IMR-90 (cell line): ENCODE results near the gene XIAP. TPM values are rescaled to one million over a fixed set of nuclear protein-coding genes. Genes with fewer than 3 reads are reported as not detected.

Experiments
- ATAC-seq: fragments of 200-7000 bp; cut with Tn5 transposase; 2 replicates; pipeline ENCODE4 v1.9.1; 2020; ENCODE audit warnings: low read depth, mild to moderate bottlenecking, moderate library complexity
- BruUV-seq: library from RNA; stranded (reverse); fragments of 400-500 nt; replicated peaks from 2 replicates; lab custom pipeline; 2021; lab: Mats Ljungman, UMichigan
- CTCF ChIA-PET: fragments of 300-600 bp; formaldehyde crosslinking; extraction: SDS; loops from one replicate; lab custom pipeline; 2021; ENCODE audit warnings: antibody characterized with exemption; lab: Yijun Ruan, JAX
- POLR2A ChIA-PET: fragments of 300-600 bp; sonication (Branson Sonifier 250); formaldehyde crosslinking; loops from one replicate; lab custom pipeline; 2022; ENCODE audit warnings: antibody characterized with exemption; ENCODE audit not compliant: unreplicated experiment; lab: Charles Lee
- DNase-seq: peaks from one replicate; pipeline ENCODE4 v3.0.0; 2013
- H2AFZ ChIP-seq: replicated peaks from 2 replicates; pipeline ENCODE3; 2013; ENCODE audit warnings: low read length, mild to moderate bottlenecking; ENCODE audit not compliant: poor library complexity
- H2AK5ac ChIP-seq: 2 replicates; pipeline ENCODE4 v1.6.1; 2013; ENCODE audit warnings: low read depth, low read length, inconsistent platforms
- H2AK9ac ChIP-seq: replicated peaks from 2 replicates; pipeline ENCODE3; 2013; ENCODE audit warnings: mild to moderate bottlenecking, low read depth, low read length, moderate library complexity; ENCODE audit not compliant: poor library complexity
- H2BK120ac ChIP-seq: 2 replicates; pipeline ENCODE4 v1.6.1; 2013; ENCODE audit warnings: low read depth, low read length, inconsistent platforms
- H2BK15ac ChIP-seq: 3 replicates; pipeline ENCODE4 v1.6.1; 2013; ENCODE audit warnings: low read depth, low read length, inconsistent platforms
- H2BK20ac ChIP-seq: 2 replicates; pipeline ENCODE4 v1.6.1; 2013; ENCODE audit warnings: low read depth, mild to moderate bottlenecking, inconsistent platforms, low read length, moderate library complexity
- H2BK5ac ChIP-seq: 2 replicates; pipeline ENCODE4 v1.6.1; 2013; ENCODE audit warnings: mild to moderate bottlenecking, low read depth, low read length, inconsistent platforms; ENCODE audit not compliant: poor library complexity, severe bottlenecking
- H3K14ac ChIP-seq: replicated peaks from 2 replicates; pipeline ENCODE4 v1.6.1; 2013; ENCODE audit warnings: low read depth, low read length, inconsistent platforms
- H3K18ac ChIP-seq: 2 replicates; pipeline ENCODE4 v1.6.1; 2013; ENCODE audit warnings: low read depth, low read length, control low read depth
- H3K23ac ChIP-seq: 2 replicates; pipeline ENCODE4 v1.6.1; 2013; ENCODE audit warnings: low read depth, low read length, inconsistent platforms
- H3K27ac ChIP-seq: 2 replicates; pipeline ENCODE4 v1.5.1; 2013; ENCODE audit warnings: mild to moderate bottlenecking, control low read depth, low read length; ENCODE audit not compliant: insufficient read depth
- H3K27me3 ChIP-seq: 2 replicates; pipeline ENCODE4 v1.6.1; 2013; ENCODE audit warnings: low read length; ENCODE audit not compliant: control insufficient read depth, insufficient read depth
- H3K36me3 ChIP-seq: 2 replicates; pipeline ENCODE4 v1.6.1; 2013; ENCODE audit warnings: low read length, mixed read lengths; ENCODE audit not compliant: control insufficient read depth, insufficient read depth
- H3K4ac ChIP-seq: 2 replicates; pipeline ENCODE4 v1.6.1; 2013; ENCODE audit warnings: low read depth, low read length, inconsistent platforms
- H3K4me1 ChIP-seq: 2 replicates; pipeline ENCODE4 v1.6.1; 2013; ENCODE audit warnings: low read length, mixed read lengths; ENCODE audit not compliant: control insufficient read depth, insufficient read depth
- H3K4me2 ChIP-seq: 2 replicates; pipeline ENCODE4 v1.6.1; 2013; ENCODE audit warnings: low read depth, mild to moderate bottlenecking, control low read depth, low read length, moderate library complexity
- H3K4me3 ChIP-seq: 2 replicates; pipeline ENCODE4 v1.5.1; 2013; ENCODE audit warnings: low read depth, mild to moderate bottlenecking, control low read depth, low read length, moderate library complexity; ENCODE audit not compliant: insufficient read depth
- H3K56ac ChIP-seq: 2 replicates; pipeline ENCODE4 v1.6.1; 2013; ENCODE audit warnings: low read length, inconsistent platforms; ENCODE audit not compliant: insufficient read depth; ENCODE audit errors: extremely low read depth
- H3K79me1 ChIP-seq, 2 experiments: 2 replicates each; pipeline ENCODE4 v1.6.1; 2013; ENCODE audit warnings: low read length in 2 of 2, inconsistent platforms in 1 of 2, low read depth in 1 of 2
- H3K9ac ChIP-seq: 2 replicates; pipeline ENCODE4 v1.6.1; 2013; ENCODE audit warnings: low read depth, low read length, control low read depth
- H3K9me1 ChIP-seq: 2 replicates; pipeline ENCODE4 v1.6.1; 2013; ENCODE audit warnings: low read length, inconsistent platforms; ENCODE audit not compliant: insufficient read depth
- H3K9me3 ChIP-seq: 2 replicates; pipeline ENCODE4 v1.6.1; 2013; ENCODE audit warnings: low read length; ENCODE audit not compliant: control insufficient read depth, insufficient read depth
- H4K20me1 ChIP-seq: 2 replicates; pipeline ENCODE4 v1.6.1; 2013; ENCODE audit warnings: low read length, inconsistent platforms; ENCODE audit not compliant: insufficient read depth
- H4K5ac ChIP-seq: 2 replicates; pipeline ENCODE4 v1.6.1; 2013; ENCODE audit warnings: mild to moderate bottlenecking, low read depth, low read length, control low read depth
- H4K8ac ChIP-seq, 2 experiments: 2 replicates each; pipeline ENCODE4 v1.6.1; 2013; ENCODE audit warnings: low read depth in 2 of 2, low read length in 2 of 2, control low read depth in 1 of 2, inconsistent platforms in 1 of 2
- H4K91ac ChIP-seq: 2 replicates; pipeline ENCODE4 v1.6.1; 2013; ENCODE audit warnings: low read depth, low read length, inconsistent platforms; ENCODE audit not compliant: insufficient read depth
- MAZ ChIP-seq: IDR thresholded peaks from 2 replicates; pipeline ENCODE4 v1.6.1; 2012; ENCODE audit warnings: low read depth, mild to moderate bottlenecking, low read length, improper control_type of control experiment, moderate library complexity, borderline replicate concordance
- WGBS, 2 experiments: methylation state at CpG; one replicate each; pipeline versions ENCODE4 v1.1.5 to v1.1.7; 2013; ENCODE audit warnings: missing lambda C conversion rate in 2 of 2; ENCODE audit not compliant: insufficient read length in 1 of 2; ENCODE audit errors: extremely low coverage in 2 of 2; 5-methylcytosine and 5-hydroxymethylcytosine counted together
- dilution Hi-C: fragments of 300-500 bp; cut with HindIII; formaldehyde crosslinking; loops from one replicate; pipeline ENCODE4 v1.14.3; 2018; ENCODE audit warnings: low sequenced_read_pairs; ENCODE audit not compliant: unreplicated experiment
- in situ Hi-C: fragments of 300-500 bp; cut with MboI; formaldehyde crosslinking; loops from 3 replicates; pipeline ENCODE4 v1.14.3; 2019; ENCODE audit warnings: low sequenced_read_pairs, inconsistent platforms, mixed read lengths
- intact Hi-C: fragments of 100-400 bp; cut with micrococcal nuclease; formaldehyde crosslinking; loops from 2 replicates; pipeline ENCODE4 v1.10.0; 2022
- polyA plus RNA-seq, 3 experiments: library from polyadenylated mRNA; depleted of rRNA; stranded (reverse); fragments of >200 nt; gene quantifications; 2 replicates each; pipeline ENCODE4 v1.2.3, GENCODE V29; 2012; ENCODE audit warnings: low replicate concordance in 1 of 3
- total RNA-seq: library from RNA; depleted of rRNA; stranded (reverse); fragments of >200 nt; gene quantifications from 2 replicates; pipeline ENCODE4 v1.2.3, GENCODE V29; 2012
- TF ChIP-seq, protein P1 (sequence below): fragments of 150-350 bp; IDR thresholded peaks from 2 replicates; pipeline ENCODE4 v1.6.1; 2017; ENCODE audit warnings: mild to moderate bottlenecking, antibody characterized with exemption, low read length, low read depth

Gene XIAP
- total and polyA plus RNA-seq, 2 of the 4 experiments (the other 2 are of a cell fraction) = 8.1 to 17.4 TPM

DNA sequence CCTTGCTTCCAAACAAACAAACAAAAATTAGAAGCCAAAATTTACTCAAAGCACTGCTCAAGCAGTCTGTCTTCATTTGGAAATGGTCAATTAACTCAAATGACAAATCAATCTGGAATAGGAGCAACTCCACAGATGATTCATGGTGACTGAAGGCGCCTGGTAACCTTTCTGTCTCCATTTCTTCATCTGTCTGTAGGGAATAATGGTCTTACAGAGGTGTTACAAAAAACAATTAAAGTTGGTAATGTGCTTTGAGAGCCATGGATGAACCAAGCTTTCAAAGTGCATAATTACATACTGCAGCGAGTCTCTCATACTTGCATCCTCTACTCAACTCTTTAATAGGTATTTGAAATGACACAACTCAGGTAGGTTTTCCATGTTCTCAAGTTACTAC, 63.4 kb downstream of the XIAP start:
- CTCF ChIA-PET = interaction anchor here (0.6 kb wide), 1 partner anchor 37 kb away, joined by 4 read pairs; no protein-coding TSS in a partner anchor
- intact Hi-C loops = no loop called here
- ATAC-seq = no peak

More for the DNA sequence above, 63.4 kb downstream of the XIAP start:
- H2AK5ac ChIP-seq = no peak overlapping the region
- no peak overlapping the region for H3K23ac ChIP-seq
- H3K56ac ChIP-seq = no peak overlapping the region
- H3K4me3 ChIP-seq = no peak overlapping the region
- H3K18ac ChIP-seq = no peak overlapping the region
- in situ Hi-C loops = no loop called here
- no peaks in the 10 kb centered on the region for H3K9me1 ChIP-seq
- no peak overlapping the region for H3K14ac ChIP-seq
- H4K91ac ChIP-seq = no peak overlapping the region
- H2AFZ ChIP-seq = no peak overlapping the region
- no peaks in the 10 kb centered on the region for H3K9me3 ChIP-seq
- H3K79me1 ChIP-seq = no peaks in the 10 kb centered on the region
- H3K27ac ChIP-seq = no peak overlapping the region
- H3K4ac ChIP-seq = no peak overlapping the region
- H3K4me2 ChIP-seq = no peak overlapping the region
- TF ChIP-seq, protein P1, sequence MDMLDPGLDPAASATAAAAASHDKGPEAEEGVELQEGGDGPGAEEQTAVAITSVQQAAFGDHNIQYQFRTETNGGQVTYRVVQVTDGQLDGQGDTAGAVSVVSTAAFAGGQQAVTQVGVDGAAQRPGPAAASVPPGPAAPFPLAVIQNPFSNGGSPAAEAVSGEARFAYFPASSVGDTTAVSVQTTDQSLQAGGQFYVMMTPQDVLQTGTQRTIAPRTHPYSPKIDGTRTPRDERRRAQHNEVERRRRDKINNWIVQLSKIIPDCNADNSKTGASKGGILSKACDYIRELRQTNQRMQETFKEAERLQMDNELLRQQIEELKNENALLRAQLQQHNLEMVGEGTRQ = no peak
- no peak for TF ChIP-seq MAZ
- no peak overlapping the region for H2AK9ac ChIP-seq
- no peak overlapping the region for H2BK15ac ChIP-seq
- H2BK5ac ChIP-seq = no peak overlapping the region
- H4K8ac ChIP-seq = no peak overlapping the region
- H3K4me1 ChIP-seq = no peaks in the 10 kb centered on the region
- BruUV-seq = no TSS peak
- no peaks in the 10 kb centered on the region for H3K27me3 ChIP-seq
- no peak for DNase-seq
- H3K9ac ChIP-seq = no peak overlapping the region
- WGBS, 2 experiments = no CpG with 5 or more reads among the region's 2 CpGs
- dilution Hi-C loops = no loop called here
- POLR2A ChIA-PET = no interaction called here
- no peaks in the 10 kb centered on the region for H4K20me1 ChIP-seq
- H4K5ac ChIP-seq = no peak overlapping the region
- H2BK120ac ChIP-seq = no peak overlapping the region
- H2BK20ac ChIP-seq = no peak overlapping the region
- no peaks in the 10 kb centered on the region for H3K36me3 ChIP-seq
